Measurements from ENCODE around the gene CACNA1F.

Gene CACNA1F

DNA sequence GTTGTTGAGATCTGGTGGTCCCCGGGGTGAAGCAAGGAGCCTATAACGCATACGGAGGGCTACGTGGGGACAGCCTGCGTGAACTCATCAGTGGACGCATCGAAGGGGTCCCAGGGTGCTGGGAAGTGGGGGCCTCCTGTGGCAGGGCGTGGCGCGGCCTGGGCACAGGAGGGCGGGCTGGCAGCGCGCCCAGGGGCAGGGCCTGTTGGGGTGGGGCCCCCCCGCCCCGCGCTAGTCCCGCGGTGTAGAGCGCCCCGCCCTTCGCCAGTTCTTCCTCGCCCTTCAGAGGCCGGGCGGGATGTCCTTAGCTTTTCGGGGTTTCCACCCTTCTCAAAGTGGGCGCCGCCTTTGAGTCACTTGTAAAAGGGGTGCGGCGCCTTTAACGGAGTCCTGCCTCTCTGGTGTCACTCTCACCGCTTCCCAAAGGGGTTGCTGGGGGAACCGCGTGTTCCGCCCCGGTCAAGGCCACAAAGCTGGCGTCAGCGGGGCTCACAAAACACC, 60.8 kb downstream of the CACNA1F start:
- no peak for DNase-seq

- DNase-seq, result peak; percentile 21
These were observed 61.3 kb downstream of the CACNA1F start, which contains the start of gene PLP2 for GRCh38 chrX:49171752-49172279. PLP2 (plus strand) TSS chrX:49171898; CDS start chrX:49172001, 103 bp downstream.

DNA sequence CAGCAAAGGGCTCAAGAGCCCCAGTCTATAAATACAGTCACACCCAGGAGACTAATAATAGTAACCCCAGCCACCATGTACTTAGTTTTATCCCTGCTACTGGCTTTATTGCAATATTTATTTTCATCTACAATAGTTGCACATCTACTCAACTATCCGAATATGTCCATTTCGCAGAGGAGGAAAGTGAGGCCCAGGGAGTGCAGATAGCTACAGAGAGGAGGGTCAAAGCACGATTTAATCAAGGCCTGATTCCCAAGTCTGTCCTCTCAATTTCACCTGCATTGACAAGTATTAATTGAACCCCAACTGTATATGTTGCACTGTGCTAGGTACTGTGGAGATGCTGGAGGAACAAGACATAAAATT, 65.4 kb downstream of the CACNA1F start:
- no peak for DNase-seq

DNA sequence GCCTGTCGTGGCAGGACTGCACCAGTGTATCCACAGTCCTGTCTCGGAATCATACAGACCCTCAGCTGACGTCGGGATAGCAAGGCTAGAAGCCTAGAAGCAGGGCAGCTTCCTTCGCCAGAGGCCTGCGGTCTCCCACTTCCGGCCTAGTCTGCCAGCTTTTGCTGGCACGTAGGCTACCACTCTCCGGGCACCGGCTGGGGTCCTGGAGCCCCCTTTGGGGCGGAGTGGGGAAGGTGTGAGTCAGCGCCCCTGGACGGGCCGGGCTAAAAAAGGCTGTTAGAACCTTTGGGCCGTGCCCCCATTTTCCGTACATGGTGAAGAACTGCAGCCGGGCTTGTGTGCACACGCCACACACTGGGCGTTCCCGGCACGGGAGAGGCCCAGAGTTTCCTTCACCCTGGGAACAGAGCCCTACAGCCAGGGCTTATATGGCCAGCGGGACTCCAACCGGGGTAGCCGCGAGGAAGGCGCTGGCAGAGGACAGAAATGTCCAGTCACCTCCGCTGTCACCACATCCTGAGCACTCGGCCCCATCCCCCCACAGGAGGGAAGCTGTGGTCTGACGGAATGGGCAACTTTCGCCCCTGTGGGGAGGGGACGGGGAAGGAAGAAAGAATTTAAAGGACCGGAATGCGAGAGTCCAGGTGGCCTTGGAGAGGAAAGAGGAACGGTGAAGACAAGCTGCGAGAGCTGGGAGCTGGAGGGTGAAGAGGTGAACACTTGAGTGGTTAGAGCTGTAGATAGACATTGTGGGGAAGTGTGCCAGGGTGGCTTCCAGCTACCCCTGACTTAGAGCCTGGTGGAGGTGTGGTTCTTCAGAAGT, 66.0 kb downstream of the CACNA1F start:
- DNase-seq, result peak; percentile 7

- DNase-seq, result no peak
These were observed 66.9 kb downstream of the CACNA1F start for GRCh38 chrX:49165901-49166881.

DNA sequence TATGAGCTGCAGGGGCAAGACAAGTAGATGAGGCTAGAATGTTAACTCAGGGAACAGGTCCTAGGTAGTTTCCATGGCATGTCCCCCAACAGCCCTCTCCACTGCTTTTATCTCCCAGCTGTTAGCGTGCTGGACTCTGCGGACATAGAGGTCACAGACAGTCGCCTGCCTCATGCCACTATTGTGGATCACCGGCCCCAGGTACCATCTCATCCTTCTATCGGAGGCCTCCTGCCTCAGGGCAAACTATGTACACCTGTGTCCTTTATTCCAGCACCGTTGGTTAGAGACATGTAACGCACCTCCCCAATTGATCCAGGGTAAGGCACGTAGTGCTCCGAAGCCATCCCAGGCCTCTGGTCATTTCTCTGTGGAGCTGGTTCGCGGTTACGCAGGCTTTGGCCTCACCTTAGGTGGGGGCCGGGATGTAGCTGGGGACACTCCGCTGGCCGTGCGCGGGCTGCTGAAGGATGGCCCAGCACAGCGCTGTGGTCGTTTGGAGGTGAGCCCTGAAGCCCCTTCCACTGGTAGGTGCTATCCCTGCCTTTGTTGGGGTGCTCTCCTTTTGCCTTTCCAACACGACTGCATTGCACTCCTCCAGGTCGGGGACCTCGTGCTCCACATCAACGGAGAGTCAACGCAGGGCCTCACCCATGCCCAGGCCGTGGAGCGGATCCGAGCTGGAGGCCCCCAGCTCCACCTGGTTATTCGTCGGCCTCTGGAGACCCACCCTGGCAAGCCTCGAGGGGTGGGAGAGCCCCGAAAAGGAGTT, 68.4 kb downstream of the CACNA1F start:
- no peak for DNase-seq

DNA sequence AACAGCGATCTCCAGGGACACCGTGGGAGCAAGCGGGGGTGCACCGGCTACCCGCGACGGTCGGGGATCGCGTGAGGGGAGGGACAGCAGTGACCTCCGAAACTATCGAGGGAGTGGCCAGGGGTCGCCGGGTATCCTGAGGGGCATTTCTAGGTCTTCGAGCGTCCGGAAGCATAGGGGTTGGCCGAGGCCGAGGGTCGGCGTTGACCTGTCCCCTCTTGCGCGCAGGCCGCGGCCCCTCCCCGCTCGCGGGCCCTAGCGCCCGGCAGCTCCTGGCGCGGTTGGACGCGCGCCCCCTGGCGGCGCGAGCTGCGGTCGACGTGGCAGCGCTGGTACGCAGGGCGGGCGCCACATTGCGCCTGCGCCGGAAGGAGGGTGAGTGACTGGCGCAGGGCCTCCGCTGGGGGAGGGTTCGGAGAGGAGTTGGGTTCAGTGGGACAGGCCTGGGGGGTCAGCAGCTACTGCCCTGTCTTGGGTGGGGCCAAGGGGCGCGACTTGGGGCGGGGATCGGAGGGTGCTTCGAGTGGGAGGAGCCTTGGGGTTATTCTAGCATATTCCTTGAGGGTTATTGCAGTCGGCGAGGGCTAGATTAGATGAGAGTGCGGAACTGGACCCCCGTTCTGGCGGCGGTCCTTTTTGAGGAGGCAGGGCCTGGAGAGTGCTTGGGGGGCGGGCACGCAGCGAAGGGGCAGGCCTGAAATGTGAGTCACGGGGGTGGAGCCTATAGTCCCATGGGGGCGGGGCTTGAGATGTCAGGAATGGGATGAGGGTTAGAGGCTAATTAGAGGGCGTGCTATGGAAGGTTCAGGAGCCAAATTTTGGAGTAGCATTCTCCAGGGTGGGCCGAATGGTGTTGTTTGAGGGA, 69.4 kb downstream of the CACNA1F start:
- DNase-seq, result peak; percentile 39

GRCh38 chrX:49162620-49163019, 70.5 kb downstream of the CACNA1F start, which contains the start of gene MAGIX:
MAGIX (plus strand) TSS chrX:49162758; CDS start chrX:49162890, 132 bp downstream.
- no peak for DNase-seq

DNA sequence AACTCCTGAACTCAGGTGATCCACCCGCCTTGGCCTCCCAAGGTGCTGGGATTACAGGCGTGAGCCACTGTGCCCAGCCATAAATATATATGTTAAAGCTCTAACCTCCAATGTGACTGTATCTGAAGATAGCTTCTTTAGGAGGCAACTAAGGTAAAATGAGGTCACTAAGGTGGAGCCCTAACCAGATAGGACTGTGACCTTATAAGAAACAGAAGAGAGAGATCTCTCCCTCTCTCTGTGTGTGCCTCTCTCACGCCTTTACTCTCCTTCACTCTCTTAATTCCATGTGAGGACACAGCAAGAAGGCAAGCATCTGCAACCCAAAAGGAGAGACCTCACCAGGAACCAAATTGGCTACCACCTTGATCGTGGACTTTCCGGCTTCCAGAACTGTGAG, 71.5 kb downstream of the CACNA1F start:
- DNase-seq, result no peak

DNA sequence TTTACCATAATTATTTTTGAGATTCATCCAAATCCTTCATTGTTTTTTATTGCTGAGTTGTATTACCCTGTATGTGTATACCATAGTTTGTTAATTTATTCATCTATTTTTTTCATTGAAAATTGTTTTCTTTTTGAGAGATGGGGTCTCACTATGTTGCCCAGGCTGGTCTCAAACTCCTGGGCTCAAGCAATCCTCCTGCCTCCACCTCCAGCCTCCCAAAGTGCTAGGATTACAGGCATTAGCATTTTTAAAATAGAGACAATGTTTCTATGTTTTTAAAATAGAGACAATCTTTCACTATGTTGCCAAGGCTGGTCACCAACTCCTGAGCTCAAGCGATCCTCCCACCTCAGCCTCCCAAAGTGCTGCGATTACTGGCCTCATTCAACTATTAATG, 72.2 kb downstream of the CACNA1F start:
- no peak for DNase-seq

DNA sequence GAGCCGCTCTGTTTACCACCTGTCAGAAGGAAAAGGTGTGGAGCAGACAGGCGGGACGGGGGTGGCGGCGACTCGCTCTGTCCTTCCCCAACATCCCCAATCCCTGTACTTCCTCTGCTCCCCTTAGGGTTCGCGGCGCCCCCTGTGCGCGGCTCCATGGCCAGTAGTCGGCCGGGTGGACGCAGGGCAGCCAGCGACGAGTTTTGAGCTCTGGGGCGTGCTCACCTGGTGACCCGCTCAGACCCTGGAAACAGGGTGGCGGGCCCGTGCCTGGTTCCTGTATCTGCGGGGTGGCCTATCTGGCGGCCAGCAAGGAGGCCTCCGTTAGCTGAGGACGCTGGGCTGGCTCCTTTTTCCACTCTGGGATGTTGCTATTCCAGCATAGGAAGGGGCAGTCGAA, 75.9 kb downstream of the CACNA1F start:
- DNase-seq, result no peak

GRCh38 chrX:49155900-49156837, 77.0 kb downstream of the CACNA1F start:
- peak; percentile 47 for DNase-seq

DNA sequence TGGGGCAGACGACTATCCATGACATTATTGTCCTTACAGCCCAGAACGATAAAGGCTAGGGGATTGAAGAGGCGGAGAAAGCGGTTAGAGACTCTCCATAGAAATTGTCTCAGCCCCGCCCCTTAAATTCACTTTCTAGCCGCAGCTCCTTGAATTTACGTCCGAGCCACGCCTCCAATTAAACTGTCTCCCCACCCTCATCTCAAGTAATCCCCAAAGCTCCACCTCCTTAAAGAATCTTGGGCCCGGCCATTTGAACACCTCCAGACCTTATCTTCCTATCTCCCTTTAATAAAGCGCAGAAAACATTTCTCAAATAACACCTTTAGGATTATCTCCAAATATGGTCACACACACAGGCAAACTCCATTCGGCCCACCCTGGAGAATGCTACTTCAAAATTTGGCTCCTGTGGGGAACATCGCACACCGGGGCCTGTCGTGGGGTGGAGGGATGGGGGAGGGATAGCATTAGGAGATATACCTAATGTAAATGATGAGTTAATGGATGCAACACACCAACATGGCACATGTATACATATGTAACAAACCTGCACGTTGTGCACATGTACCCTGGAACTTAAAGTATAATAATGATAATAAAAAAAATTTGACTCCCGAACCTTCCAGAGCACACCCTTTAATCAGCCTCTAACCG, 77.8 kb downstream of the CACNA1F start:
- DNase-seq, result no peak
